GM12878 (cell line): ENCODE measurements around the gene RIPPLY1. TPM values are rescaled to one million over a fixed set of nuclear protein-coding genes. Genes with fewer than 3 reads are reported as not detected.

Experiments used
- ATAC-seq: fragments of 200-7000 bp; cut with Tn5 transposase; 3 replicates; pipeline ENCODE4 v1.9.1; 2020; ENCODE audit warnings: mild to moderate bottlenecking, moderate library complexity
- BruUV-seq: library from RNA; stranded (reverse); fragments of 400-500 nt; replicated peaks from 2 replicates; lab custom pipeline; 2021; lab: Mats Ljungman, UMichigan
- CTCF ChIA-PET: fragments of 300-600 bp; sonication (Branson Sonifier 250); formaldehyde crosslinking; extraction: SDS; loops from one replicate; lab custom pipeline; 2021; ENCODE audit warnings: inconsistent platforms; lab: Yijun Ruan, JAX
- POLR2A ChIA-PET: fragments of 350-600 bp; formaldehyde crosslinking; extraction: SDS; loops from one replicate; lab custom pipeline; 2021; ENCODE audit warnings: inconsistent platforms; lab: Charles Lee
- RAD21 ChIA-PET: fragments of 300-600 bp; sonication (Branson Sonifier 250); formaldehyde crosslinking; loops from one replicate; lab custom pipeline; 2023; ENCODE audit warnings: antibody characterized with exemption; ENCODE audit not compliant: unreplicated experiment; lab: Charles Lee
- SMC1A ChIA-PET: fragments of 300-600 bp; sonication (Branson Sonifier 250); formaldehyde crosslinking; loops from one replicate; lab custom pipeline; 2023; ENCODE audit not compliant: unreplicated experiment, uncharacterized antibody; lab: Charles Lee
- DNase-seq: peaks from one replicate; pipeline ENCODE4 v3.0.0-alpha.2; 2011; ENCODE audit warnings: low read depth, low spot score
- FAIRE-seq: peaks from 3 replicates; lab custom pipeline; 2011; peaks lifted over from hg19 to GRCh38; lab: Jason Lieb, UNC
- H2AFZ ChIP-seq: 2 replicates; pipeline ENCODE4 v1.6.0; 2011; ENCODE audit warnings: low read depth, low read length, control low read depth; ENCODE audit not compliant: control insufficient read depth
- H3K27ac ChIP-seq: 2 replicates; pipeline ENCODE4 v1.5.1; 2011; ENCODE audit warnings: control low read depth; ENCODE audit not compliant: control insufficient read depth, insufficient read depth
- H3K27me3 ChIP-seq, 2 experiments: replicated peaks in 1 of 2; 2 replicates each; pipeline versions ENCODE4 v1.6.0 to v1.6.1; 2011; ENCODE audit warnings: low read length in 1 of 2; ENCODE audit not compliant: control insufficient read depth in 2 of 2, insufficient read depth in 2 of 2
- H3K36me3 ChIP-seq, 2 experiments: 2 replicates each; pipeline ENCODE4 v1.5.1; 2011; ENCODE audit warnings: low read length in 1 of 2; ENCODE audit not compliant: control insufficient read depth in 2 of 2, insufficient read depth in 2 of 2
- H3K4me1 ChIP-seq: 2 replicates; pipeline ENCODE4 v1.6.1; 2011; ENCODE audit warnings: mild to moderate bottlenecking, low read length, moderate library complexity, mixed read lengths; ENCODE audit not compliant: control insufficient read depth, insufficient read depth
- H3K4me2 ChIP-seq: 2 replicates; pipeline ENCODE4 v1.6.0; 2011; ENCODE audit warnings: control low read depth; ENCODE audit not compliant: control insufficient read depth, insufficient read depth
- H3K4me3 ChIP-seq: fragments of 200-600 bp; sonication (generic); 2 replicates; pipeline ENCODE4 v1.5.1; 2016
- H3K79me2 ChIP-seq: 2 replicates; pipeline ENCODE4 v1.6.0; 2011; ENCODE audit warnings: low read length; ENCODE audit not compliant: control insufficient read depth, insufficient read depth
- H3K9ac ChIP-seq: 2 replicates; pipeline ENCODE4 v1.8.0; 2011; ENCODE audit warnings: low read length, control low read depth, mixed read lengths; ENCODE audit not compliant: control insufficient read depth, insufficient read depth
- H3K9me3 ChIP-seq: replicated peaks from 3 replicates; pipeline ENCODE4 v1.5.1; 2011; ENCODE audit warnings: mild to moderate bottlenecking, low read length; ENCODE audit not compliant: control insufficient read depth, insufficient read depth
- H4K20me1 ChIP-seq: 2 replicates; pipeline ENCODE4 v1.6.0; 2011; ENCODE audit not compliant: control insufficient read depth, insufficient read depth
- BHLHE40 ChIP-seq, 2 experiments: fragments of 450-650 bp in 1 of 2; IDR thresholded peaks; 2 replicates each; pipeline ENCODE4 v1.6.1; 2011 to 2017; ENCODE audit warnings: low read depth in 2 of 2, borderline replicate concordance in 1 of 2, improper control_type of control experiment in 1 of 2, low read length in 1 of 2, mild to moderate bottlenecking in 1 of 2
- CHD1 ChIP-seq: IDR thresholded peaks from 2 replicates; pipeline ENCODE4 v1.6.1; 2012; ENCODE audit warnings: low read depth, low read length, improper control_type of control experiment
- E4F1 ChIP-seq: fragments of 450-650 bp; IDR thresholded peaks from 2 replicates; pipeline ENCODE4 v1.6.1; 2018; ENCODE audit warnings: borderline replicate concordance, mild to moderate bottlenecking; ENCODE audit not compliant: partially characterized antibody
- ETV6 ChIP-seq, 2 experiments: fragments of 450-650 bp in 1 of 2; IDR thresholded peaks in 1 of 2; conservative IDR thresholded peaks in 1 of 2; 2 replicates each; pipeline ENCODE4 v1.6.1; 2014; ENCODE audit warnings: antibody characterized with exemption in 1 of 2, borderline replicate concordance in 1 of 2, low read depth in 1 of 2, mild to moderate bottlenecking in 1 of 2, moderate library complexity in 1 of 2
- HDAC6 ChIP-seq: fragments of 200-600 bp; sonication (generic); IDR thresholded peaks from one replicate; pipeline ENCODE4 v1.8.0; 2017; ENCODE audit warnings: antibody characterized with exemption; ENCODE audit not compliant: unreplicated experiment
- MXI1 ChIP-seq: fragments of 150-350 bp; IDR thresholded peaks from 2 replicates; pipeline ENCODE4 v1.6.1; 2011; ENCODE audit warnings: low read depth, mild to moderate bottlenecking, inconsistent platforms, low read length, improper control_type of control experiment
- NBN ChIP-seq: fragments of 450-650 bp; IDR thresholded peaks from 2 replicates; pipeline ENCODE4 v1.6.1; 2016
- ZBED1 ChIP-seq: IDR thresholded peaks from 2 replicates; pipeline ENCODE4 v1.6.1; 2016; ENCODE audit warnings: borderline replicate concordance
- whole genome bisulfite sequencing: methylation state at CpG from one replicate; pipeline ENCODE4 v1.1.6; 2016; ENCODE audit warnings: low lambda C conversion rate; ENCODE audit not compliant: insufficient replicate concordance, insufficient coverage; ENCODE audit errors: missing lambda C conversion rate; 5-methylcytosine and 5-hydroxymethylcytosine counted together
- in situ Hi-C: fragments of 300-500 bp; cut with MboI; formaldehyde crosslinking; loops from 9 replicates; pipeline ENCODE4 v1.14.3; 2018; ENCODE audit warnings: mixed read lengths
- intact Hi-C: fragments of 100-400 bp; cut with micrococcal nuclease; formaldehyde crosslinking; loops from one replicate; pipeline ENCODE4 v1.14.2; 2022; ENCODE audit not compliant: unreplicated experiment
- polyA plus RNA-seq, 11 experiments: library from polyadenylated mRNA; depleted of rRNA in 4 of 11; unstranded in 6 of 11; stranded (reverse) in 5 of 11; fragments of >200 nt; fragmentation: Nextera tagmentation in 4 of 11; fragmentation: Illumina TruSeq in 1 of 11; extraction: Ambion mirVana in 4 of 11; extraction: Trizol in 1 of 11; gene quantifications; 1 replicate in 1 of 11; 2 replicates in 10 of 11; pipeline versions ENCODE4 v1.2.1 to v1.2.3, GENCODE V29; 2011 to 2016; ENCODE audit warnings: inconsistent platforms in 2 of 11, missing spikeins in 2 of 11, low read depth in 1 of 11
- total RNA-seq, 4 experiments: library from RNA; depleted of rRNA in 3 of 4; stranded (reverse); fragments of >200 nt in 3 of 4; fragmentation: Illumina TruSeq in 1 of 4; extraction: Trizol in 1 of 4; gene quantifications; 2 replicates each; pipeline versions ENCODE4 v1.2.1 to v1.2.3, GENCODE V29; 2013 to 2021

The RIPPLY1 gene
- total and polyA plus RNA-seq, 10 of the 15 experiments (the other 5 are each of a cell fraction or from before 2014, with no cell fraction given): not detected

- Histone ChIP-seq H3K9ac (no peak overlapping the region), H3K9me3 (no peaks in the 10 kb centered on the region), H3K27me3 (no peaks in the 10 kb centered on the region), H3K4me2 (no peak overlapping the region), H3K79me2 (no peaks in the 10 kb centered on the region), H2AFZ (no peak overlapping the region), H3K4me3 (no peak overlapping the region), H3K27ac (no peak overlapping the region)
- 1% methylated on average over 4 of the region's 4 CpGs for WGBS
- POLR2A ChIA-PET: no interaction called here
- no peak for DNase-seq
- intact Hi-C loops: no loop called here
- TF ChIP-seq ETV6 (conservative IDR thresholded peaks at IDR 0.05 in 1 of 2, IDR thresholded peaks at IDR 0.05 in 1 of 2; ENCODE audit: borderline replicate concordance in 1 of 2, low read depth in 1 of 2): no peak
- no peak for TF ChIP-seq ZBED1
- no peak for TF ChIP-seq MXI1
- TF ChIP-seq CHD1: no peak
- no peak for TF ChIP-seq BHLHE40 (IDR thresholded peaks at IDR 0.05; ENCODE audit: borderline replicate concordance in 1 of 2, low read depth in 2 of 2, low read length in 1 of 2)
- no peak for TF ChIP-seq NBN
- no peak for TF ChIP-seq E4F1
- no peak for TF ChIP-seq HDAC6
- TF ChIP-seq, all 136 proteins: peak for 0
- ChIA-PET CTCF (no interaction called here), SMC1A (no interaction called here), RAD21 (no interaction called here)
- H3K4me1 ChIP-seq: no peaks in the 10 kb centered on the region
- no peaks in the 10 kb centered on the region for H4K20me1 ChIP-seq
- no peaks in the 10 kb centered on the region for H3K36me3 ChIP-seq
- in situ Hi-C loops: no loop called here
- ATAC-seq (no peak), FAIRE-seq (no peak)
- BruUV-seq: no TSS peak
Observed at GRCh38 chrX:106928227-106928626, 25.1 kb upstream of the RIPPLY1 start.
